HG03520 (cell line): Measurements from ENCODE around the gene MARCHF9.
"Not testable (repeated sequence)": the region's sequence is repeated elsewhere in the genome, so short reads cannot be mapped to it uniquely, and the experiment has no call there.

ENCODE experiments used
- ATAC-seq: cut with Tn5 transposase; IDR thresholded peaks from one replicate; pipeline ENCODE4 v1.9.1; 2021; ENCODE audit warnings: mild to moderate bottlenecking, moderate library complexity; ENCODE audit not compliant: unreplicated experiment

MARCHF9 gene, protein sequence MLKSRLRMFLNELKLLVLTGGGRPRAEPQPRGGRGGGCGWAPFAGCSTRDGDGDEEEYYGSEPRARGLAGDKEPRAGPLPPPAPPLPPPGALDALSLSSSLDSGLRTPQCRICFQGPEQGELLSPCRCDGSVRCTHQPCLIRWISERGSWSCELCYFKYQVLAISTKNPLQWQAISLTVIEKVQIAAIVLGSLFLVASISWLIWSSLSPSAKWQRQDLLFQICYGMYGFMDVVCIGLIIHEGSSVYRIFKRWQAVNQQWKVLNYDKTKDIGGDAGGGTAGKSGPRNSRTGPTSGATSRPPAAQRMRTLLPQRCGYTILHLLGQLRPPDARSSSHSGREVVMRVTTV

DNA sequence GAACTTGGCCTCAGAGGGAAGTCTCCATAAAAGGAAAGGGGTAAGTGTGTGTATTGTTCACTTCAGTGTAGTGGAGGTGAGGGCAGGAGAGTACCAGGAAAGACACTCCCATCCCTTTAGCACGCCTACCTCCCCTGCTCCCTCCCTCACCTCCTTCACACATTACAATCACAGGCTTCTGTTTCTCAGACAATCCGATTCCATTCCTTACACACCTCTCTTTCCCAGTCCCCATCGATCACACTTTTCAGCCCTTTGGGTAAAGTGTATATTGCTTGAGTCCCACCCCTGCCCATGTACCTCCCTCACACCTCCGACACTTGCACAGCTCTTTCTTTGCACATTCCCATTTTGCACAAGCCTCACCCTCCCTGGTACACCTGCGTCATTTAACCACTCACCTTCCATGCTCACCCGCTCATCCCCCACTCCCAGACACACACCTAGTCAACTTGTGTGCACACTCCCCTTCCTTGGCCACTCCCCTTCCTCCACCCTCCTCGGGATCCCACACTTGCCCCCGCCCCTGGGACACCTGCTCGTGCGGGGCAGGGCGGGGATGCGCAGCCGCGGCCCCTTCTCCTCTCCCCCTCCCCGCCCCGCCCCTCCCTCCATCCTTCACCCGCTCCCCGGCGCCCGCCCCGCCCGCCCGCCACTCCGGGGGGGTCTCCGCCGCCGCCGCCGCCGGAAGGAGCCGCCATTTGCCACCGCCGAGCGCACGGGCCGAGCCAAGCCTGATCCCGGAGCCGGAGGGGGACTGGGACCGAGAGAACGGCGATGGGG lies at the start of gene MARCHF9:
TSS of gene MARCHF9 (plus strand) at position 693 of the 783 bp plus-strand sequence. CDS start 426 bp downstream, outside the sequence.
- ATAC-seq: no peak

DNA sequence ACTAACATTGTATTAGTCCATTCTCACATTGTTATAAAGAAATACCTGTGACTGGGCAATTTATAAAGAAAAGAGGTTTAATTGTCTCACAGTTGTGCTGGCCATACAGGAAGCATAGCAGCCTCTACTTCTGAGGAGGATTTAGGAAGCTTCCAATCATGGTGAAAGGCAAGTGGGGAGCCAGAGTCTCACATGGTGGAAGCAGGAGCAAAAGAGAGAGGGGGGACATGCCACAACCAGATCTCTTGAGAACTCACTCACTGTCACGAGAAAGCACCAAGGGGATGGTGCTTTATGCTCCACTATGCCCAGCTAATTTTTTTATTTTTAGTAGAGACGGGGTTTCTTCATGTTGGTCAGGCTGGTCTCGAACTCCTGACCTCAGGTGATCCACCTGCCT lies 47.7 kb upstream of the MARCHF9 start:
- no peak for ATAC-seq

DNA sequence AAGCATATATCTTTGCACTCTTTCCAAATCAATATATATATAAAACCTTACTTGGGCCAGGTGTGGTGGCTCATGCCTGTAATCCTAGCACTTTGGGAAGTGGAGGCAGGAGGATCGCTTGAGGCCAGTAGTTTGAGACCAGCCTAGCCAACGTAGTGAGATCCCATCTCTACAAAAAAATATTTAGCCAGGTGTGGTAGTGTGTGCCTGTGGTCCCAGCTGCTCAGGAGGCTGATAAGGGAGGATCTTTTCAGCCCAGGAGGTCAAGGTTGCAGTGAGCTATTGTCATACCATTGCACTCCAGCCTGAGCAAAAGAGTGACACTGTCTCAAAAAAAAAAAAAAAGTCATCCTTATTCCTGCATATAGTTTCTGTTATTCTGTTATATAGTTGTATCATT lies 46.6 kb upstream of the MARCHF9 start:
- ATAC-seq: no peak

- no peak for ATAC-seq
These were observed 42.2 kb upstream of the MARCHF9 start for GRCh38 chr12:57712701-57713100.

GRCh38 chr12:57713209-57713608 lies 41.7 kb upstream of the MARCHF9 start:
- no peak for ATAC-seq

- not testable (repeated sequence) for ATAC-seq
These were observed 39.7 kb upstream of the MARCHF9 start for GRCh38 chr12:57715036-57715748.

GRCh38 chr12:57715786-57716185 lies 39.1 kb upstream of the MARCHF9 start:
- no peak for ATAC-seq

DNA sequence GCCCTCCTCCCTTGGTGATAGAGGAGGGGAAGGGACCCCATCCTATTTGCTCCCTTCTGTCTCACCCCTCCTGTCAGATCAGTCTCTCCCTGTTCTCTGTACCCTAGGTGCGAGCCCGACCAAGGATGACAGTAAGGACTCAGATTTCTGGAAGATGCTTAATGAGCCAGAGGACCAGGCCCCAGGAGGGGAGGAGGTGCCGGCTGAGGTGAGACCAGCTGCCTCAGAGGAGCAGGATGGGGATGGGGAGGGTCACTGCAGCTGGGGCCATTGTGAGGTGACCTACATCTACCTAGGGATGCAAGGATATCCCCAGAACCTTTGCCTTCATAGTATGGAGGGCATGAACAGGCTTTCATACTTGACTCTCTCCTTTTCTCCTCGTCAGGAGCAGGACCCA lies 38.6 kb upstream of the MARCHF9 start:
- ATAC-seq: no peak

GRCh38 chr12:57717131-57717530 lies 37.8 kb upstream of the MARCHF9 start:
- no peak for ATAC-seq

DNA sequence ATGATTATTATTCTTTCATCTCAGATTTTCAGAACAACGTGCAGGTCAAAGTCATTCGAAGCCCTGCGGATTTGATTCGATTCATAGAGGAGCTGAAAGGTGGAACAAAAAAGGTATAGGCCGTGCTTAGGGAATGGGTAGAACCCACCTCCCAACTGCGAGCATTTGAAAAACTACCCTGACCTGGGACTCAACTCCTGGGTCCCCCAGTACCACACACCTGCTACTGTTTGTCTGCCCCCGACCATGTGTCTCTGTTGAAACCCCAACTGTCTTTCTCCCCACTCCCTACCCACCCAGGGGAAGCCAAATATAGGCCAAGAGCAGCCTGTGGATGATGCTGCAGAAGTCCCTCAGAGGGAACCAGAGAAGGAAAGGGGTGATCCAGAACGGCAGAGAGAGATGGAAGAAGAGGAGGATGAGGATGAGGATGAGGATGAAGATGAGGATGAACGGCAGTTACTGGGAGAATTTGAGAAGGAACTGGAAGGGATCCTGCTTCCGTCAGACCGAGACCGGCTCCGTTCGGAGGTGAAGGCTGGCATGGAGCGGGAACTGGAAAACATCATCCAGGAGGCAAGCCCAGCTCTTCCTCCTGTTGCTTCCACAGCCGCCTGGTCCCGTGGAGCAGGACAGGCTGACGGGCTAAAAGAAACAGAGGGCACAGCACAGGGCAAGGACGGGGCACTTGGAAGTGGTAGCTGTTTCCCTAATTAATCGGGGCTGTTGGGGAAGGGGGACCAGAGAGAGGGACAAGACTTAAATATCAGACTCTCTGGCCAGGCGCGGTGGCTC lies 36.9 kb upstream of the MARCHF9 start:
- no peak for ATAC-seq

- no peak for ATAC-seq
These were observed 36.0 kb upstream of the MARCHF9 start for GRCh38 chr12:57718641-57719528.

DNA sequence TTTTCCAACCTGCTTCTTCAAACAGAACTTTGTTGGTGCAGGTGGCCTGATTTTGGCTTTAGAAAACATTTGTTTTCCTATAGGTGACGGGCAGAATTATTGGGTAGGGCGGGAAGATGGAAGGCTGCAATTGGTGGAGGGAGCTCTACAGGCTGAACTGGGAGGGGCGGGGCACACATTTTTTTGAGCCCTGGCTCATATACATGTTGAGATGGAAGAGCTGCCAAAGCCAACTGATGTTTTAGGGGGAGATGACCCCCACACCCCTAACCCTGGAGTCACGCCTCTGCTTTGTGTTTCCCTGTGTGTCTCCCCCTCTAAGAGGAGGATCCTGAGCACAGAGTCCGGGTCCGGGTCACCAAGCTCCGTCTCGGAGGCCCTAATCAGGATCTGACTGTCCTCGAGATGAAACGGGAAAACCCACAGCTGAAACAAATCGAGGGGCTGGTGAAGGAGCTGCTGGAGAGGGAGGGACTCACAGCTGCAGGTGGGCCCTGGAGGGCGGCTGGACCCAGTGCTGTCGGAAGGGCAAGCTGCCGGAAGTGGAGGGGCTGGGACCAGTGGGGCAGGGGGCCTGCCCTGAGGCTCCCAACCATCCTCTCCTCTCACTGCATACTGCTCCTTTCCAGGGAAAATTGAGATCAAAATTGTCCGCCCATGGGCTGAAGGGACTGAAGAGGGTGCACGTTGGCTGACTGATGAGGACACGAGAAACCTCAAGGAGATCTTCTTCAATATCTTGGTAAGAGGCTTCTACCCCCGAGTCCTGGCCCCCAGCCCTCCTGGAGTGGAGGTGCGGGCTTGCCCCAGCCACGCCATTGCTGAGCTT lies 34.9 kb upstream of the MARCHF9 start:
- ATAC-seq: no peak

DNA sequence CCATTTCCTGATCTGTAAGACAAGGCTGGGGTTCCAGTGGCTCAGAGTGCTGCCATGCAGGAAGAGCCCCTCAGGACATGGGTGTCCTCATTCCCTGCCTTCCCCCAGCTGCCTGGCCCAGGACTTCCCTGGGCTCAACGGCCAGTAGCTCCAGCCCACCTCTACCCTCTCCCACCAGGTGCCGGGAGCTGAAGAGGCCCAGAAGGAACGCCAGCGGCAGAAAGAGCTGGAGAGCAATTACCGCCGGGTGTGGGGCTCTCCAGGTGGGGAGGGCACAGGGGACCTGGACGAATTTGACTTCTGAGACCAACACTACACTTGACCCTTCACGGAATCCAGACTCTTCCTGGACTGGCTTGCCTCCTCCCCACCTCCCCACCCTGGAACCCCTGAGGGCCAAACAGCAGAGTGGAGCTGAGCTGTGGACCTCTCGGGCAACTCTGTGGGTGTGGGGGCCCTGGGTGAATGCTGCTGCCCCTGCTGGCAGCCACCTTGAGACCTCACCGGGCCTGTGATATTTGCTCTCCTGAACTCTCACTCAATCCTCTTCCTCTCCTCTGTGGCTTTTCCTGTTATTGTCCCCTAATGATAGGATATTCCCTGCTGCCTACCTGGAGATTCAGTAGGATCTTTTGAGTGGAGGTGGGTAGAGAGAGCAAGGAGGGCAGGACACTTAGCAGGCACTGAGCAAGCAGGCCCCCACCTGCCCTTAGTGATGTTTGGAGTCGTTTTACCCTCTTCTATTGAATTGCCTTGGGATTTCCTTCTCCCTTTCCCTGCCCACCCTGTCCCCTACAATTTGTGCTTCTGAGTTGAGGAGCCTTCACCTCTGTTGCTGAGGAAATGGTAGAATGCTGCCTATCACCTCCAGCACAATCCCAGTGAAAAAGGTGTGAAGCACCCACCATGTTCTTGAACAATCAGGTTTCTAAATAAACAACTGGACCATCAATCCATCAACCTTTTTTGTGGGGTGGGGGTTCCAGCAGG lies 34.0 kb upstream of the MARCHF9 start:
- ATAC-seq: no peak

- ATAC-seq: not testable (repeated sequence)
These were observed 32.9 kb upstream of the MARCHF9 start for GRCh38 chr12:57721846-57722608.

- ATAC-seq: no peak
These were observed 31.9 kb upstream of the MARCHF9 start for GRCh38 chr12:57722716-57723629.

- ATAC-seq: no peak
These were observed 31.3 kb upstream of the MARCHF9 start for GRCh38 chr12:57723630-57723962.
